GM21529 (cell line): ENCODE results near the gene F7.
"Not testable (repeated sequence)": the region's sequence is repeated elsewhere in the genome, so short reads cannot be mapped to it uniquely, and the experiment has no call there.

Experiments used
- ATAC-seq: cut with Tn5 transposase; IDR thresholded peaks from one replicate; pipeline ENCODE4 v1.9.1; 2021; ENCODE audit not compliant: unreplicated experiment

The F7 gene

GRCh38 chr13:113070855-113071254, 34.7 kb upstream of the F7 start:
- no peak for ATAC-seq

- ATAC-seq, result no peak
Measured at GRCh38 chr13:113072376-113072775, 33.2 kb upstream of the F7 start.

GRCh38 chr13:113073942-113074341, 31.6 kb upstream of the F7 start:
- ATAC-seq, result no peak

DNA sequence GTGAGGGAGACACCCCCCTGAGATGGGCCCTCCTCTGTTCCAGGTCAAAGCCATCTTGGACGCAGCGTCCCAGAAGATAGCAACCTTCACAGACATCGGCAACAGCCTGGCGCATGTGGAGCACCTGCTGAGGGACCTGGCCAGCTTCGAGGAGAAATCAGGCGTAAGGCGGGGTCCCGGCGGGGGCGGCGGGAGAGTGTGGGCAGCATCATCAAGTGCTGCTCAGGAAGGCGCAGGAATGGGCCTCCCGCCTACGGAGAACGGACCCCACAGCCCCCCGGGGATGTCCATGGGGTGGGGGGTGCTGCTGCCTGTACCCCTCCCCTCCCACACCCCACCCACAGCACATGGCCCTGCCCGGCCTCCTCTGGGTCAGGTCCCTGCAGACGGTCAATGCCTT, 31.2 kb upstream of the F7 start:
- no peak for ATAC-seq

DNA sequence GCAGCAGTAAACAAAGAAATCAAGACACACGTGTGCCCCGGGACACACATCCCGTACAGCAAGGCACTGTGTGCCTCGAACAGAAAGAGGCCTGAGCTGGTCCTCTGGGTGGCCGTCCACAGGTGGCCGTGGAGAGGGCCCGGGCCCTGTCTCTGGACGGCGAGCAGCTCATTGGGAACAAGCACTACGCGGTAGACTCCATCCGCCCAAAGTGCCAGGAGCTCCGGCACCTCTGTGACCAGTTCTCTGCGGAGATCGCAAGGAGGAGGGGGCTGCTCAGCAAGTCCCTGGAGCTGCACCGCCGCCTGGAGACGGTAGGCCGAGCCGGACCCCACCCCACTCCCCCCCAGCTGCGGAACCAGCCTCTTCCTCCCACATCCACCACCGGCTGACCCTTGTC, 30.7 kb upstream of the F7 start:
- ATAC-seq, result no peak

- ATAC-seq, result no peak
Measured at GRCh38 chr13:113075711-113076110, 29.9 kb upstream of the F7 start.

GRCh38 chr13:113076681-113077401, 28.8 kb upstream of the F7 start:
- no peak for ATAC-seq

DNA sequence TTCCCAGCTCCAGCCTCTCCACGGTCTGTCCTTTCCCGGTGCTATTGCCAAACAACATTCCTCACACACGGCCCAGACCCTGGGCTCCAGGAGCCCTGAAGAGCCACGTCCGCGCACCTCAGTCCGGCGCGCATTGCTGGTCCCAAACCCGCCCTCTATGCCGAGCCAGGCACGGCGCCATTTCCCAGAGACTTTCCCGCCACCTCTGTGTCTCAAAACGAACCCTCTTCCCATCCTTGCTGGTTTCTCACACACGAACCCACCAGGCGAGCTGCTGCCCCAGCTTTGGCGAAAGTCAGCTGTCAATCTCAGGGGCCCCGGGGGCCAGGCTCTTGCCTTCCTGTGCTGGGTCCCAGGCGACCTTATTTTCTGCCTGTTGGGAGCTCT, 28.0 kb upstream of the F7 start:
- no peak for ATAC-seq

- ATAC-seq, result no peak
Measured at GRCh38 chr13:113077953-113078901, 27.4 kb upstream of the F7 start.

GRCh38 chr13:113078902-113079780, 26.4 kb upstream of the F7 start:
- no peak for ATAC-seq

DNA sequence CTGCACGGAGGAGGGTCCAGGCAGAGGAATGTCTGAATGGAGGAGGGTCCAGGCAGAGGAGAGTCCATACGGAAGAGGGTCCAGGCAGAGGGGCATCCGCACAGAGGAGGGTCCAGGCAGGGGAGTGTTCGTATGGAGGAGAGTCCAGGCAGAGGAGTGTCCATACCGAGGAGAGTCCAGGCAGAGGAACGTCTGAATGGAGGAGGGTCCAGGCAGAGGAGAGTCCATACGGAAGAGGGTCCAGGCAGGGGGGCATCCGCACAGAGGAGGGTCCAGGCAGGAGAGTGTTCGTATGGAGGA, 25.9 kb upstream of the F7 start:
- not testable (repeated sequence) for ATAC-seq

DNA sequence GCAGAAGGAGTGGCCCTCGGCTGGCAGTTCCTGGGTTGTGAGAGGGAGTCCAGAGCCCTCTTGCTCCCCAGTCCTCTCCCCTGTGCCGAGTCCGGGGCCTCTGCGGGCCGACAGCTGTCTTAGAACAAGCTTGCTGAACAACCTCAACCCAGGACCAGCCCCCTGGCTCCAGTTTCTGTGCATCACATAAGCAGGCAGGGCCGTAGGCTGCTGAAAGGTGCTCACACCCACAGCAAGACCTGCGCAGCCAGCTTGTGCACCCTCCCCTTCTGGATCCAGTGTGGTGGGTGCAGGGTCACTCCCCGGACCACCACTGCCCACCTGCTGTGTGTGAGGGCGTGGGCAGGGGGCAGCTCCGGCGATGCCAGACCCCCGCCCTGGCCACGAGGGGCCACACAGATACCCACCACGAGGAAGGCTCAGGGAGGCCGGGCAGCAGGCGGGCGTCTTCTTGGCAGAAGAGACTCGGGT, 25.2 kb upstream of the F7 start:
- no peak for ATAC-seq

DNA sequence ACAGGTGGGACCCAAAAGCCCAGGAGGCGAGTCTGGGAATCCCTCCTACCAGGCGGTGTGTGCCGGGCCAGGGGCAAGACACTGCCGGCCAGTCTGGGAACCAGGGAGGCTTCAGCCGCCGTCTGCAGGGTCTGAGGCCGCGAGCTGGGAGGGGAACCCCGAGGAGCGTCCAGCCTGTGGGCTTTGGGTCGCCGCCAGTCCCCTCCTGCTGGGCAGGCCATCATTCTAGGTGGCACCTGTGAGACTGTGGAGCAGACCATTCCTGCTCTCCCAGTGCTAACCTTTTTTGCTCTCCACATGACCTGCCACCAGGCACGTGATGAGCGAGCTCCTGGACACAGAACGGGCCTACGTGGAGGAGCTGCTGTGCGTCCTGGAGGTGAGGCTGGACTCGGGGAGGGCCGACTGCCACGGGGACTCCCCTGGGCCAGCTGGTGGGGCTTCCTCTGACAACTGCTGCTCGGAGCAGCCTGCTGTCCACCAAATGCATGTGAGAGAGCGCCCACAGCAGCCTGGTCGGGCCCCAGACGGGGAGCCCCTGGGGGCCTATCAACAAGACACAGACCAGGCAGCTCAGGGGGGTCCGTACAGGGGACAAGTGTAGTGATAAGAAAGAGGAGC, 24.6 kb upstream of the F7 start:
- no peak for ATAC-seq

- no peak for ATAC-seq
Measured at GRCh38 chr13:113082198-113083021, 23.2 kb upstream of the F7 start.

DNA sequence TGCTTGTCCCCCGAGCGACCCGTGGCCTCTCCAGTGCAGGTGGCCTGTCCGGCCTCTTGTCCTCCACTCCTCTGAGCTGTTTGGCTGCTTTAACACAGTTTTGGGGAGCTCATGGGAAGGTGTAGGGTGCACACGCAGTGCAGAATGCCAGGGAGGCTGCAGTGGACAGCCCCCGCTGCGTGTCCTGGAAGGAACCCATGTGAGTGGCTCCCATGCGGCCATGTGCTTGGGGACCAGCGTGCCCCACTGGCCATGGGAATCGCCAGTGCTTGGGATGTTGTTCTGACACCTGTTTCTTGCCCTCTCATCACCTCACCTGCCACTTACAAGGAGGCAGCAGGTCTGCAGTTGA, 22.6 kb upstream of the F7 start:
- ATAC-seq, result no peak

GRCh38 chr13:113083402-113084061, 22.1 kb upstream of the F7 start:
- ATAC-seq, result no peak

DNA sequence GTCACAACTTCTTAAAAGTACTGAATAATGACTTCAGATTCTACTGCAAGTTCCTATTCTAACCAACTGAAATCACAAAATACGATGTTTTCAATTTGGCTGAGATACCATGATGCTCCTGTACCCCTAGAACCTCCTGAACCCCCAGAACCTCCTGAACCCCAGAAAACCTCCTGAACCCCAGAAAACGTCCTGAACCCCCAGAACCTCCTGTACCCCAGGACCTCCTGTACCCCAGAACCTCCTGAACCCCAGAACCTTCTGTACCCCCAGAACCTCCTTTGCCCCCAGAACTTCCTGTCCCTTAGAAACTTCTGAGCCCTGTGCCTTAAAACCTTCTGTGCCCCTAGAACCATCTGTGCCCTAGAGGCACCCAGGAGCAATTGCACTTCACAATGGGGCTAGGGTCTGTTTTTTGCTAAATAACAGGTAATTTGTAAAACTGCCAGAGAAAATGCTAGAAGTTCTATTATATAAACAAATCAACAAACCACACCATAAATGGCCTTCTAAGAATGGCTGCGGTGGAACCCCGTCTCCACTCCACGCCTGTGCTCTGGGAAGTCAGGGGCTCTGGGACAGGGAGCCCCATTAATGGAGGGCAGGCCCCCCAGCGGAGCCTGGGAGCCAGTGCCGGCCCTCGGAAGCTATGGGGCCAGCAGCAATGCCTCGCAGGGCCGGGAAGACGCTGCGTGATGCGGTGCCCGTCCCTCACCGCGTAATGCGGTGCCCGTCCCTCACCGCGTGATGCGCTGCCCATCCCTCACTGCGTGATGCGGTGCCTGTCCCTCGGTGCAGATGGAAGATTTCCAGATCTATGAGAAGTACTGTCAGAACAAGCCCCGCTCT, 21.3 kb upstream of the F7 start:
- no peak for ATAC-seq

DNA sequence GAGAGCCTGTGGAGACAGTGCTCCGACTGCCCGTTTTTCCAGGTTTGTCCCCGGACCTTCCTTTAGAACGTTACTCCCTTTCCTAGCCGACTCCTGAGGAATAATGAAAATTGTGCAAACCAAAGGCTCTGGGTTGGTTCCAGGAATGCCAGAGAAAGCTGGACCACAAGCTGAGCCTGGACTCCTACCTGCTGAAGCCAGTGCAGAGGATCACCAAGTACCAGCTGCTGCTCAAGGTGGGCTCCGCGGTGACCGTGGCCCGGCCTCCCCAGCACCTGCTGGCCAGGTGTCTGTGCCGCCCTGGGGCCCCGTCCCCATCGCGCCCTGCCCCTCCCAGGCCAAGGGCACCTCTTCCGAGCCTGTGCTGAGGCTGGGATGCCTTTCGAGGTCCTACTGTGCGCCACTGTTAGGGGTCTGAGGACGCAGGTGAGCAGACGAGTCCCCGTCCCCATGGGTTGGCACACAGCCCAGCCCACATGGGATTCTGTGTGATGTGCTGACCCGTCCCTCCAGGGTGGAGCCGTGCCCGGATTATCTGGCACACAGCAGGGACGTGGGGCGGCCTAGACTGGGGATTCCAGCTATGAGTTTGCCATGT, 20.5 kb upstream of the F7 start:
- no peak for ATAC-seq
